Measurements from ENCODE around the gene DDX49. TPM values are rescaled to one million over a fixed set of nuclear protein-coding genes. Genes with fewer than 3 reads are reported as not detected.
"Not testable (repeated sequence)": the region's sequence is repeated elsewhere in the genome, so short reads cannot be mapped to it uniquely, and the experiment has no call there.

Gene DDX49
- total RNA-seq, 4 donors from 2014 or later: 31.8 to 61.2 (median 35.5) TPM

GRCh38 chr19:18913466-18913865 lies 6.0 kb upstream of the DDX49 start:
- Histone ChIP-seq H3K27me3 (no peaks in the 10 kb centered on the region), H3K36me3 (peaks cover 0 to 75% (median 7%) of the 10 kb centered on the region in 3 donors), H3K4me1 (peaks cover 0 to 31% (median 6%) of the 10 kb centered on the region in 4 donors), H3K4me3 (no peak overlapping the region), H3K9me3 (no peaks in the 10 kb centered on the region), H3K27ac (no peak overlapping the region)
- TF ChIP-seq EP300 (IDR thresholded peaks at IDR 0.05) (no peak), POLR2A (IDR thresholded peaks at IDR 0.05) (no peak), CTCF (IDR thresholded peaks at IDR 0.05) (no peak)
- DNase-seq (ENCODE audit: low spot score in 2 of 2): no peak
- 79 to 94% methylated on average over 3 to 5 of the region's 5 CpGs for WGBS, 2 donors

- peaks cover 0 to 41% (median 15%) of the 10 kb centered on the region in 4 donors for H3K4me1 ChIP-seq
- H3K36me3 ChIP-seq: peaks cover 0 to 55% (median 7%) of the 10 kb centered on the region in 3 donors
- TF ChIP-seq EP300 (IDR thresholded peaks at IDR 0.05) (no peak), POLR2A (IDR thresholded peaks at IDR 0.05) (no peak), CTCF (IDR thresholded peaks at IDR 0.05) (peak in 3 of 5 experiments; percentile 26 to 49 (median 32))
- H3K27me3 ChIP-seq: no peaks in the 10 kb centered on the region
- H3K4me3 ChIP-seq: no peak overlapping the region
- no peak for DNase-seq (ENCODE audit: low spot score in 2 of 2)
- H3K27ac ChIP-seq: peak overlapping the region in 1 of 4 donors; percentile 33
- WGBS, 2 donors: 42 to 45% methylated on average over 3 to 5 of the region's 5 CpGs
- no peaks in the 10 kb centered on the region for H3K9me3 ChIP-seq
Measured at GRCh38 chr19:18915639-18916038, 3.9 kb upstream of the DDX49 start.

- H3K27ac ChIP-seq; H3K9me3 ChIP-seq; H3K27me3 ChIP-seq; DNase-seq (ENCODE audit: low spot score in 2 of 2); H3K4me3 ChIP-seq: not testable (repeated sequence)
- WGBS, 2 donors: 82 to 85% methylated on average over 9 of the region's 9 CpGs
- peaks cover 0 to 53% (median 9%) of the 10 kb centered on the region in 3 donors for H3K36me3 ChIP-seq
- H3K4me1 ChIP-seq: peaks cover 0 to 50% (median 19%) of the 10 kb centered on the region in 4 donors
Measured at GRCh38 chr19:18917593-18917992, 1.9 kb upstream of the DDX49 start.

GRCh38 chr19:18919900-18920214 lies 342 bp downstream of the DDX49 start:
- H3K27ac ChIP-seq: peak overlapping the region in 3 of 4 donors; percentile 67 to 92 (median 75)
- no peaks in the 10 kb centered on the region for H3K27me3 ChIP-seq
- WGBS, 2 donors: 0 to 1% methylated on average over 15 of the region's 15 CpGs
- peak overlapping the region; percentile 78 to 94 (median 82) for H3K4me3 ChIP-seq
- TF ChIP-seq CTCF (IDR thresholded peaks at IDR 0.05): no peak
- H3K4me1 ChIP-seq: peaks cover 0 to 50% (median 19%) of the 10 kb centered on the region in 4 donors
- no peak for DNase-seq (ENCODE audit: low spot score in 2 of 2)
- peaks cover 0 to 53% (median 21%) of the 10 kb centered on the region in 3 donors for H3K36me3 ChIP-seq
- no peaks in the 10 kb centered on the region for H3K9me3 ChIP-seq

- H3K27ac ChIP-seq: peak overlapping the region in 2 of 4 donors; percentile 75 to 92
- H3K4me1 ChIP-seq: peaks cover 0 to 44% (median 19%) of the 10 kb centered on the region in 4 donors
- H3K4me3 ChIP-seq: peak overlapping the region; percentile 78 to 94 (median 82)
- H3K27me3 ChIP-seq: no peaks in the 10 kb centered on the region
- 58 to 62% methylated on average over 9 of the region's 9 CpGs for WGBS, 2 donors
- H3K36me3 ChIP-seq: peaks cover 0 to 53% (median 21%) of the 10 kb centered on the region in 3 donors
- no peaks in the 10 kb centered on the region for H3K9me3 ChIP-seq
- no peak for TF ChIP-seq CTCF (IDR thresholded peaks at IDR 0.05)
- no peak for TF ChIP-seq POLR2A (IDR thresholded peaks at IDR 0.05)
- TF ChIP-seq EP300 (IDR thresholded peaks at IDR 0.05): no peak
- DNase-seq (ENCODE audit: low spot score in 2 of 2): no peak
Measured at GRCh38 chr19:18920400-18920799, 885 bp downstream of the DDX49 start.

- peaks cover 0 to 57% (median 21%) of the 10 kb centered on the region in 3 donors for H3K36me3 ChIP-seq
Measured at GRCh38 chr19:18921593-18921992, 2.1 kb downstream of the DDX49 start.

More at GRCh38 chr19:18921593-18921992, 2.1 kb downstream of the DDX49 start:
- Histone ChIP-seq H3K9me3 (no peaks in the 10 kb centered on the region), H3K4me3 (no peak overlapping the region), H3K27ac (no peak overlapping the region), H3K27me3 (no peaks in the 10 kb centered on the region), H3K4me1 (peaks cover 0 to 32% (median 19%) of the 10 kb centered on the region in 4 donors)
- DNase-seq (ENCODE audit: low spot score in 2 of 2): no peak
- TF ChIP-seq EP300 (IDR thresholded peaks at IDR 0.05) (no peak), CTCF (IDR thresholded peaks at IDR 0.05) (no peak), POLR2A (IDR thresholded peaks at IDR 0.05) (no peak)
- 93% methylated on average over 13 to 17 of the region's 17 CpGs for whole genome bisulfite sequencing, 2 donors
